HCT116 (cell line): ENCODE results near the gene TRAIP.

Source experiments
- CBX3 ChIP-seq: IDR thresholded peaks from 2 replicates; pipeline ENCODE4 v1.6.1; 2012; ENCODE audit warnings: low read depth
- CTCF ChIP-seq, 3 experiments: fragments of 200-600 bp in 1 of 3; sonication (generic) in 1 of 3; IDR thresholded peaks in 2 of 3; conservative IDR thresholded peaks in 1 of 3; 2 replicates each; pipeline ENCODE4 v1.5.1; 2012 to 2017; ENCODE audit warnings: low read depth in 2 of 3, low read length in 2 of 3, antibody characterized with exemption in 1 of 3, borderline replicate concordance in 1 of 3, control low read depth in 1 of 3, mild to moderate bottlenecking in 1 of 3, mixed read lengths in 1 of 3, mixed run types in 1 of 3, moderate library complexity in 1 of 3; ENCODE audit not compliant: insufficient read depth in 1 of 3
- EGR1 ChIP-seq: IDR thresholded peaks from 2 replicates; pipeline ENCODE4 v1.6.1; 2012; ENCODE audit warnings: low read depth
- ELF1 ChIP-seq: IDR thresholded peaks from 2 replicates; pipeline ENCODE4 v1.6.1; 2012; ENCODE audit warnings: low read depth, borderline replicate concordance
- EZH2 ChIP-seq: fragments of 200-600 bp; sonication (generic); IDR thresholded peaks from 2 replicates; pipeline ENCODE4 v1.6.1; 2017; ENCODE audit warnings: antibody characterized with exemption, mixed run types
- JUND ChIP-seq: IDR thresholded peaks from 2 replicates; pipeline ENCODE4 v1.6.1; 2012
- MAX ChIP-seq: IDR thresholded peaks from 2 replicates; pipeline ENCODE4 v1.6.1; 2012
- POLR2A ChIP-seq: IDR thresholded peaks from 2 replicates; pipeline ENCODE4 v1.7.0; 2011; ENCODE audit warnings: borderline replicate concordance; ENCODE audit not compliant: insufficient read depth, insufficient read length; ENCODE audit errors: extremely low read depth
- POLR2AphosphoS5 ChIP-seq: IDR thresholded peaks from 2 replicates; pipeline ENCODE4 v1.6.1; 2011; ENCODE audit warnings: mild to moderate bottlenecking, low read depth, low read length, moderate library complexity
- RAD21 ChIP-seq: IDR thresholded peaks from 2 replicates; pipeline ENCODE4 v1.6.1; 2012; ENCODE audit warnings: low read depth, mild to moderate bottlenecking
- REST ChIP-seq: IDR thresholded peaks from 2 replicates; pipeline ENCODE4 v1.6.1; 2012; ENCODE audit warnings: low read depth
- SIN3A ChIP-seq: IDR thresholded peaks from 2 replicates; pipeline ENCODE4 v1.6.1; 2012; ENCODE audit warnings: low read depth
- ZBTB33 ChIP-seq: IDR thresholded peaks from 2 replicates; pipeline ENCODE4 v1.6.1; 2011; ENCODE audit warnings: mild to moderate bottlenecking, low read length, moderate library complexity; ENCODE audit not compliant: insufficient replicate concordance; ENCODE audit errors: extremely low read depth

GRCh38 chr3:49779358-49780079 is 76.8 kb downstream of the TRAIP start:
- no peak for TF ChIP-seq CTCF (IDR thresholded peaks at IDR 0.05 in 2 of 3, conservative IDR thresholded peaks at IDR 0.05 in 1 of 3; ENCODE audit: borderline replicate concordance in 1 of 3, insufficient read depth in 1 of 3, low read depth in 2 of 3, low read length in 2 of 3)
- no peak for TF ChIP-seq RAD21
- no peak for TF ChIP-seq POLR2AphosphoS5
- no peak for TF ChIP-seq EGR1
- no peak for TF ChIP-seq MAX
- TF ChIP-seq CBX3 = no peak
- TF ChIP-seq POLR2A = no peak
- TF ChIP-seq EZH2 = no peak
- no peak for TF ChIP-seq ZBTB33
- no peak for TF ChIP-seq REST
- no peak for TF ChIP-seq SIN3A
- no peak for TF ChIP-seq JUND
- TF ChIP-seq ELF1 = no peak
